ENCODE results near the gene ADGRG7.

DNA sequence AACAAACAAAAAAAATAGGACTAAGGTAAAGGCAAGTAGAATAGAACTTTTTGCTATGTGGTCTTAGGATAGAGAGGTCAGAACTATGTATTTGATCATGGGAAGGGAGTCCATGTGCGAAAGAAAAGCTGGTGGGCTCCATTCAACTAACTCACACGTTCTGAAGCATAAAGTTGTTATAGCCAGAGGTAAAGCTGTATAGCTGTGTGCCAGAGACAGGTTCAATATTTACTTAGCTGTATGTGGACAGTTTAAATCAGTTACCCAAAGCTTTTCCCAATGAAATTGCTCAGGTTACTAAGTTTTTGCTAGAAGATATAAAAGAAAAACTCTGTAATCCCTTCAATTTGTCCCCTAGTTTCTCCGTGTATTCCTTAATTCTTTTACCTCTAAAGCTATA lies 37.8 kb downstream of the ADGRG7 start:
- TF ChIP-seq EZH2phosphoT487 (IDR thresholded peaks at IDR 0.05; ENCODE audit: low read length) (no peak), EZH2 (optimal IDR thresholded peaks at IDR 0.05; ENCODE audit: low read depth, low read length) (no peak)
- TF ChIP-seq, protein P1, sequence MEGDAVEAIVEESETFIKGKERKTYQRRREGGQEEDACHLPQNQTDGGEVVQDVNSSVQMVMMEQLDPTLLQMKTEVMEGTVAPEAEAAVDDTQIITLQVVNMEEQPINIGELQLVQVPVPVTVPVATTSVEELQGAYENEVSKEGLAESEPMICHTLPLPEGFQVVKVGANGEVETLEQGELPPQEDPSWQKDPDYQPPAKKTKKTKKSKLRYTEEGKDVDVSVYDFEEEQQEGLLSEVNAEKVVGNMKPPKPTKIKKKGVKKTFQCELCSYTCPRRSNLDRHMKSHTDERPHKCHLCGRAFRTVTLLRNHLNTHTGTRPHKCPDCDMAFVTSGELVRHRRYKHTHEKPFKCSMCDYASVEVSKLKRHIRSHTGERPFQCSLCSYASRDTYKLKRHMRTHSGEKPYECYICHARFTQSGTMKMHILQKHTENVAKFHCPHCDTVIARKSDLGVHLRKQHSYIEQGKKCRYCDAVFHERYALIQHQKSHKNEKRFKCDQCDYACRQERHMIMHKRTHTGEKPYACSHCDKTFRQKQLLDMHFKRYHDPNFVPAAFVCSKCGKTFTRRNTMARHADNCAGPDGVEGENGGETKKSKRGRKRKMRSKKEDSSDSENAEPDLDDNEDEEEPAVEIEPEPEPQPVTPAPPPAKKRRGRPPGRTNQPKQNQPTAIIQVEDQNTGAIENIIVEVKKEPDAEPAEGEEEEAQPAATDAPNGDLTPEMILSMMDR (IDR thresholded peaks at IDR 0.05; ENCODE audit: low read length): no peak

Measured in MM.1S (cell line).